GM12872 (cell line): ENCODE measurements around the gene ZFAND6.

ENCODE experiments used
- CTCF ChIP-seq: IDR thresholded peaks from 3 replicates; pipeline ENCODE4 v1.5.1; 2011; ENCODE audit warnings: low read depth, mild to moderate bottlenecking, low read length, moderate library complexity; ENCODE audit not compliant: insufficient read depth

ZFAND6 gene

GRCh38 chr15:80180468-80180867, 121.0 kb downstream of the ZFAND6 start:
- no peak for TF ChIP-seq CTCF

DNA sequence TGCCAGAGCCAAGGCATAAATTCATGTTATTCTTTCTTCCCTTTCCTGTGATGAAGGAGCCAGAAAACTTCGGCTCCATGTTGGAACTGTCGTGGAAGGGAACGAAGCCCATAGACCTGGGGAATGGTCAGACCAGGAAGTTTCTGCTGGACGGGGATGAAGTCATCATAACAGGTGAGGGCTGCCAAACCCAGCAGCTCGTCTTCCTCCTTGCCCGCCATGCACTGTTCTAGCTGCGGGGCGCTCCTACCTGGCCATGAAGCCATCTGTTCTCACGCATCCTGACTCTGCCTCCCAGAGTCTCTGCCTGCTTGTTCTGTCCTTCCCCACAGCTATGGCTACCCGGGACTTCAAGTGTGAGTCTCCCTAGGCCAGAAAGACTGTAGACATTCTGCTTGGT, 121.5 kb downstream of the ZFAND6 start:
- no peak for TF ChIP-seq CTCF

- TF ChIP-seq CTCF = no peak
These were observed 123.3 kb downstream of the ZFAND6 start for GRCh38 chr15:80182611-80183261.

DNA sequence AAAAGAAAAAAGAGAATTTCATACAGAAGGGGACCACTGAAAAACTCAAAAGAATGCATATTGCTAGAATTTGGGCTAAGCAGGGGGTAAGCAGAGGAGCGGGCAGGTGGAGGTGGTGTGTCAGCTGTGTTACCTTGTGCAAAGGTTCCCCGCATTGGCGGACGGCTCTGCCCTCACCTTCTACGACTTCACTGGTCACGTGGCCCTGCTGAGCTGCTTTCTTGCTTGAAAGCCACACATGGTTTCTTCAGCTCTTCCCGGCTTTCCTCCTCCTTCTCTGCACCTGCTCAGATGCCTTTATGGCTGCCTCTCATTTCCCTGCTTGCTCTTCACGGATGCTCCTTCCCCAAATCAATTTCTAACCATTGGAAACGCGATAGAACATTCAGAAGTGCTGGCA, 123.8 kb downstream of the ZFAND6 start:
- TF ChIP-seq CTCF = no peak

DNA sequence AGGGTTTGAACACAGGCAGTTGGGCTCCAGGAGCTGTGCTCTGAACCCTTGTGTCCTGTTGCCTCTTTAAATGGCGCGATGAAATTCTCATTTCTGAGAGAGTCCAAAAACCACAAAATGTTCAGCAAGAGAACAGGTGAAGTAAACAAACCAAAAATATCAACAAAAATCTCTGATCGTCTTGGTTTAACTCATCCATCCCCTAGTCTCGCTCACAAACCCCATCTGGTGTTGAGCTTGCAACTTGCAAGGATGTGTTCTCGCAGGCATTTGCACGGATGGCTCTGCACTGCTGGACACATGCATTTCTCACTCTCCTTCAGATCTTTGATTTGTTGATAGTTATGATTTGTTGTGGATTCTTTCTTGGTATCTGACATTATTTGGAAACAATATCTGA, 124.4 kb downstream of the ZFAND6 start:
- peak; percentile 3; the same call in 1 of the 3 replicates for TF ChIP-seq CTCF

DNA sequence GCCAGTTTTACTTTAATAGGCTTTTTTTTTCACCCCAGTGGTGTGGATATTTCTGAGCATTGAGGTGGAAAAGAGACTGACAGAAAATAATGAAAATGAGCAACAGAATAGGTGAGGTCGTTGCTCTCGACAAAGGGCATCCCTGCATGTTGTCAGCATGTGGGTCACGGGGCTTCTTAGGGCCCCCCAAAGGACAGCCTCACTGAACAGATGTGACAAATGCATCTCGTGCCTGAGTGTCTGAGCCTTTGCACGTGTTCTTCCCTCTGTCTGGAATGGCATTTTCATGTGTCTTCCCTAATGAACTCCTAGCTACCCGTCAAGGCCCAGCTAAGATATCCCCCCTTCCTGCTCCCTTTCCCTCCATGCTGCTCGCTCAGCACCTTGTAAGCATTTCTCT, 125.1 kb downstream of the ZFAND6 start:
- TF ChIP-seq CTCF = no peak

DNA sequence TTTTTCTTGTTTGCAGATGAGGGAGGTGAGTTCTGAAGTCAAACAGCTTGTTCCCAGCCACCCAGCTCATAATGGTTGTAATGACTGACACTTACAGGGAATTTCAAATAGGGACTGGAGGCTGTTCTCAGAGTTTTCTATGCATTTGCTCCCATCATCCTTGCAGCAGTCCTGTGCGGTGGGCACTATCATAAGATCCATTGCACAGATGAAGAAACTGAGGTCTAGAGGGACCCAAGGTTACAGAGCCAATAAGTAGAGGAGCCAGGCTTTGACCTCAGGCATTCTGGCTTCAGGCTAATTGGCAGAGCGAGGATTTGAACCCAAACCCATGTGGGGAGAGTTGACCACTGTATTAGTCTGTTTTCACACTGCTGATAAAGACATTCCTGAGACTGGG, 125.7 kb downstream of the ZFAND6 start:
- no peak for TF ChIP-seq CTCF
